HepG2 (cell line): Measurements from ENCODE around the gene MRM3. TPM values are rescaled to one million over a fixed set of nuclear protein-coding genes. Genes with fewer than 3 reads are reported as not detected.

Experiments
- CEBPG ChIP-seq: IDR thresholded peaks from 2 replicates; pipeline ENCODE4 v1.6.1; 2016
- KMT2B ChIP-seq: IDR thresholded peaks from 2 replicates; pipeline ENCODE4 v1.6.1; 2016; ENCODE audit warnings: missing genetic modification reagents, missing compliant biosample characterization
- POLR2AphosphoS2 ChIP-seq: IDR thresholded peaks from 2 replicates; pipeline ENCODE4 v1.6.1; 2011; ENCODE audit warnings: low read depth, low read length, improper control_type of control experiment
- REPIN1 ChIP-seq: sonication (generic); formaldehyde crosslinking; IDR thresholded peaks from 2 replicates; pipeline ENCODE4 v1.8.0; 2022; ENCODE audit warnings: missing genetic modification reagents, low read depth, mild to moderate bottlenecking, borderline replicate concordance
- SIN3B ChIP-seq: fragments of 150-350 bp; IDR thresholded peaks from 2 replicates; pipeline ENCODE4 v1.6.1; 2014; ENCODE audit warnings: low read length
- TOE1 ChIP-seq: sonication (generic); formaldehyde crosslinking; IDR thresholded peaks from 2 replicates; pipeline ENCODE4 v1.4.0; 2020; ENCODE audit warnings: mild to moderate bottlenecking, missing genetic modification reagents
- ZFP90 ChIP-seq: sonication (generic); formaldehyde crosslinking; IDR thresholded peaks from 2 replicates; pipeline ENCODE4 v1.8.0; 2022; ENCODE audit warnings: missing genetic modification reagents, mild to moderate bottlenecking, inconsistent platforms, borderline replicate concordance
- ZNF256 ChIP-seq: sonication (generic); formaldehyde crosslinking; conservative IDR thresholded peaks from 2 replicates; pipeline ENCODE4 v1.4.0; 2020; ENCODE audit warnings: missing genetic modification reagents
- ZNF264 ChIP-seq: sonication (generic); formaldehyde crosslinking; IDR thresholded peaks from 2 replicates; pipeline ENCODE4 v1.4.0; 2020; ENCODE audit warnings: missing genetic modification reagents
- ZNF720 ChIP-seq: sonication (generic); formaldehyde crosslinking; IDR thresholded peaks from 2 replicates; pipeline ENCODE4 v1.4.0; 2020; ENCODE audit warnings: missing genetic modification reagents
- ZSCAN9 ChIP-seq: IDR thresholded peaks from 2 replicates; pipeline ENCODE4 v1.6.1; 2016; ENCODE audit warnings: borderline replicate concordance
- polyA plus RNA-seq, 8 experiments: library from polyadenylated mRNA; depleted of rRNA in 3 of 8; stranded (reverse) in 7 of 8; unstranded in 1 of 8; fragments of >200 nt; fragmentation: Illumina TruSeq in 4 of 8; extraction: Trizol in 4 of 8; gene quantifications; 2 replicates each; pipeline versions ENCODE4 v1.2.1 to v1.2.3, GENCODE V29; 2011 to 2016; ENCODE audit warnings: low read depth in 4 of 8, missing spikeins in 1 of 8, mixed read lengths in 1 of 8; ENCODE audit not compliant: insufficient read depth in 1 of 8
- total RNA-seq, 5 experiments: library from RNA; depleted of rRNA; stranded (reverse); fragments of >200 nt; fragmentation: Illumina TruSeq; extraction: Trizol; gene quantifications; 2 replicates each; pipeline ENCODE4 v1.2.3, GENCODE V29; 2016; ENCODE audit warnings: low read depth in 1 of 5
- TF ChIP-seq, protein P1 (sequence below): IDR thresholded peaks from 2 replicates; pipeline ENCODE4 v1.6.1; 2016; ENCODE audit warnings: control low read depth
- TF ChIP-seq, protein P2 (sequence below): sonication (generic); formaldehyde crosslinking; conservative IDR thresholded peaks from 2 replicates; pipeline ENCODE4 v1.4.0; 2020; ENCODE audit warnings: missing genetic modification reagents
- TF ChIP-seq, protein P3 (sequence below): sonication (generic); formaldehyde crosslinking; conservative IDR thresholded peaks from 2 replicates; pipeline ENCODE4 v1.5.0; 2020; ENCODE audit warnings: missing genetic modification reagents
- TF ChIP-seq, protein P4 (sequence below): sonication (generic); formaldehyde crosslinking; IDR thresholded peaks from 2 replicates; pipeline ENCODE4 v1.5.0; 2020; ENCODE audit warnings: missing genetic modification reagents
- TF ChIP-seq, protein P5 (sequence below), 2 experiments: sonication (generic) in 1 of 2; formaldehyde crosslinking in 1 of 2; IDR thresholded peaks; 2 replicates each; pipeline versions ENCODE4 v1.5.1 to v1.6.1; 2011 to 2020; ENCODE audit warnings: borderline replicate concordance in 1 of 2, low read depth in 1 of 2, low read length in 1 of 2, mild to moderate bottlenecking in 1 of 2, missing genetic modification reagents in 1 of 2, moderate library complexity in 1 of 2

Gene MRM3
- total and polyA plus RNA-seq, 2 of the 13 experiments (the other 11 are each of a cell fraction or from before 2014, with no cell fraction given): 12.3 to 25.5 TPM

DNA sequence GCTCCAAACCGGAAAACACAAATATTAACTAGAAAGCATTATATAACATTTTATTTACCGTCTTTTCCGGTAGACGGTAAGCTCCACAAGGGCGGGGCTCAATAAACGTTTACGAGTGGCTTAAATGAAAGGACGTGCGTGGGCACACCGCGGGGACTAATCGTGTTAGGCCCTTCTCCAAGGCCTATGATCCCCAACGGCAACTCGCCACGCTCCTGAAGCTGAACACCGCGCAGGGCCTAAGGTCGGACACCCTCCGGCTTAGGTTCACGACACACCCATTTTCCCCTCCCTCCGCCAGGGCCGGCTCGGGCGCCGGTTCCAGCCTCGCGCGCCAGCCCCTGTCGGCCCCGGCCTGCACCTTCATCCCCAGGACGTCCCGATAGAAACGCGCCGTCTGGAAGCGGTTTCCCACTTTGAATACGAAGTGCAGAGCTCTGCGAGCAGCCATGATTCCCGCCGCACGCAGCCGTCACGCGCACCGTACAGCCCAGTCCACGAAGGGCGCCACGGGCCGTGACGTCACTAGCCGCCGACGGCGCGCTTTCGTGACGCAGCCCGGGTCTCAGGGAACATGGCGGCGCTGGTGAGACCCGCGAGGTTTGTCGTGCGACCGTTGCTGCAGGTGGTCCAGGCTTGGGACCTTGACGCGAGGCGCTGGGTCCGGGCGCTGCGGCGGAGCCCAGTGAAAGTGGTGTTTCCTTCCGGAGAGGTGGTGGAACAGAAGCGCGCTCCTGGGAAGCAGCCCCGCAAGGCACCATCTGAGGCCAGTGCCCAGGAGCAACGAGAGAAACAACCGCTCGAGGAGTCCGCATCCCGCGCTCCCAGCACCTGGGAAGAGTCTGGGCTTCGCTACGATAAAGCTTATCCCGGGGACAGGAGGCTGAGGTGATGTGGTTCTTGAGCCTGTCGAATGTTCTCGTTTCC, at the start of gene MRM3, which contains the start of gene GLOD4 (continued):
- TF ChIP-seq SIN3B (peak; percentile 100), ZSCAN9 (peak; percentile 92), ZNF720 (CRISPR knock-in tag) (no peak), KMT2B (CRISPR knock-in tag) (peak; percentile 100), REPIN1 (peak; percentile 94), CEBPG (CRISPR knock-in tag) (peak; percentile 49; the same call in 1 of the 2 replicates), POLR2AphosphoS2 (no peak), TOE1 (CRISPR knock-in tag) (no peak), ZFP90 (peak; percentile 83; the same call in 1 of the 2 replicates), ZNF264 (CRISPR knock-in tag) (peak; percentile 30; the same call in 1 of the 2 replicates), ZNF256 (CRISPR knock-in tag) (0 out of 2 replicates have a peak, but pooled peaks have one; percentile 47)
- TF ChIP-seq, protein P1, sequence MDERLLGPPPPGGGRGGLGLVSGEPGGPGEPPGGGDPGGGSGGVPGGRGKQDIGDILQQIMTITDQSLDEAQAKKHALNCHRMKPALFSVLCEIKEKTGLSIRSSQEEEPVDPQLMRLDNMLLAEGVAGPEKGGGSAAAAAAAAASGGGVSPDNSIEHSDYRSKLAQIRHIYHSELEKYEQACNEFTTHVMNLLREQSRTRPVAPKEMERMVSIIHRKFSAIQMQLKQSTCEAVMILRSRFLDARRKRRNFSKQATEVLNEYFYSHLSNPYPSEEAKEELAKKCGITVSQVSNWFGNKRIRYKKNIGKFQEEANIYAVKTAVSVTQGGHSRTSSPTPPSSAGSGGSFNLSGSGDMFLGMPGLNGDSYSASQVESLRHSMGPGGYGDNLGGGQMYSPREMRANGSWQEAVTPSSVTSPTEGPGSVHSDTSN (CRISPR knock-in tag): no peak
- TF ChIP-seq, protein P2, sequence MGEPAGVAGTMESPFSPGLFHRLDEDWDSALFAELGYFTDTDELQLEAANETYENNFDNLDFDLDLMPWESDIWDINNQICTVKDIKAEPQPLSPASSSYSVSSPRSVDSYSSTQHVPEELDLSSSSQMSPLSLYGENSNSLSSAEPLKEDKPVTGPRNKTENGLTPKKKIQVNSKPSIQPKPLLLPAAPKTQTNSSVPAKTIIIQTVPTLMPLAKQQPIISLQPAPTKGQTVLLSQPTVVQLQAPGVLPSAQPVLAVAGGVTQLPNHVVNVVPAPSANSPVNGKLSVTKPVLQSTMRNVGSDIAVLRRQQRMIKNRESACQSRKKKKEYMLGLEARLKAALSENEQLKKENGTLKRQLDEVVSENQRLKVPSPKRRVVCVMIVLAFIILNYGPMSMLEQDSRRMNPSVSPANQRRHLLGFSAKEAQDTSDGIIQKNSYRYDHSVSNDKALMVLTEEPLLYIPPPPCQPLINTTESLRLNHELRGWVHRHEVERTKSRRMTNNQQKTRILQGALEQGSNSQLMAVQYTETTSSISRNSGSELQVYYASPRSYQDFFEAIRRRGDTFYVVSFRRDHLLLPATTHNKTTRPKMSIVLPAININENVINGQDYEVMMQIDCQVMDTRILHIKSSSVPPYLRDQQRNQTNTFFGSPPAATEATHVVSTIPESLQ: no peak
- TF ChIP-seq, protein P3, sequence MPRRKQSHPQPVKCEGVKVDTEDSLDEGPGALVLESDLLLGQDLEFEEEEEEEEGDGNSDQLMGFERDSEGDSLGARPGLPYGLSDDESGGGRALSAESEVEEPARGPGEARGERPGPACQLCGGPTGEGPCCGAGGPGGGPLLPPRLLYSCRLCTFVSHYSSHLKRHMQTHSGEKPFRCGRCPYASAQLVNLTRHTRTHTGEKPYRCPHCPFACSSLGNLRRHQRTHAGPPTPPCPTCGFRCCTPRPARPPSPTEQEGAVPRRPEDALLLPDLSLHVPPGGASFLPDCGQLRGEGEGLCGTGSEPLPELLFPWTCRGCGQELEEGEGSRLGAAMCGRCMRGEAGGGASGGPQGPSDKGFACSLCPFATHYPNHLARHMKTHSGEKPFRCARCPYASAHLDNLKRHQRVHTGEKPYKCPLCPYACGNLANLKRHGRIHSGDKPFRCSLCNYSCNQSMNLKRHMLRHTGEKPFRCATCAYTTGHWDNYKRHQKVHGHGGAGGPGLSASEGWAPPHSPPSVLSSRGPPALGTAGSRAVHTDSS: no peak
- TF ChIP-seq, protein P4, sequence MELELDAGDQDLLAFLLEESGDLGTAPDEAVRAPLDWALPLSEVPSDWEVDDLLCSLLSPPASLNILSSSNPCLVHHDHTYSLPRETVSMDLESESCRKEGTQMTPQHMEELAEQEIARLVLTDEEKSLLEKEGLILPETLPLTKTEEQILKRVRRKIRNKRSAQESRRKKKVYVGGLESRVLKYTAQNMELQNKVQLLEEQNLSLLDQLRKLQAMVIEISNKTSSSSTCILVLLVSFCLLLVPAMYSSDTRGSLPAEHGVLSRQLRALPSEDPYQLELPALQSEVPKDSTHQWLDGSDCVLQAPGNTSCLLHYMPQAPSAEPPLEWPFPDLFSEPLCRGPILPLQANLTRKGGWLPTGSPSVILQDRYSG (CRISPR knock-in tag): no peak
- TF ChIP-seq, protein P5, sequence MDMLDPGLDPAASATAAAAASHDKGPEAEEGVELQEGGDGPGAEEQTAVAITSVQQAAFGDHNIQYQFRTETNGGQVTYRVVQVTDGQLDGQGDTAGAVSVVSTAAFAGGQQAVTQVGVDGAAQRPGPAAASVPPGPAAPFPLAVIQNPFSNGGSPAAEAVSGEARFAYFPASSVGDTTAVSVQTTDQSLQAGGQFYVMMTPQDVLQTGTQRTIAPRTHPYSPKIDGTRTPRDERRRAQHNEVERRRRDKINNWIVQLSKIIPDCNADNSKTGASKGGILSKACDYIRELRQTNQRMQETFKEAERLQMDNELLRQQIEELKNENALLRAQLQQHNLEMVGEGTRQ (IDR thresholded peaks at IDR 0.05; ENCODE audit: low read depth, low read length): no peak
- TF ChIP-seq, protein P5 (CRISPR knock-in tag; IDR thresholded peaks at IDR 0.05; ENCODE audit: borderline replicate concordance): peak; percentile 59; the same call in 1 of the 2 replicates
